DOHH2 (cell line): ENCODE data around the gene CCNA1.

Source experiments
- H3F3A ChIP-seq: fragments of 200-600 bp; sonication (generic), shearing (Covaris generic); 2 replicates; pipeline ENCODE4 v1.6.0; 2016; ENCODE audit warnings: antibody characterized with exemption, mild to moderate bottlenecking; ENCODE audit not compliant: control insufficient read depth, insufficient read depth
- H3K27ac ChIP-seq: fragments of 200-600 bp; sonication (generic); 2 replicates; pipeline ENCODE4 v1.5.1; 2014; ENCODE audit warnings: low read depth, mild to moderate bottlenecking, low read length, moderate library complexity
- H3K27me3 ChIP-seq: fragments of 200-600 bp; sonication (generic); 2 replicates; pipeline ENCODE4 v1.6.1; 2014; ENCODE audit warnings: mild to moderate bottlenecking, low read length, mixed read lengths; ENCODE audit not compliant: control insufficient read depth
- H3K36me3 ChIP-seq: fragments of 200-600 bp; sonication (generic); 2 replicates; pipeline ENCODE4 v1.6.1; 2014; ENCODE audit warnings: mild to moderate bottlenecking, low read length, moderate library complexity, mixed read lengths; ENCODE audit not compliant: control insufficient read depth
- H3K4me1 ChIP-seq: fragments of 200-600 bp; sonication (generic); 2 replicates; pipeline ENCODE4 v1.6.1; 2014; ENCODE audit warnings: mild to moderate bottlenecking, low read length, mixed read lengths; ENCODE audit not compliant: control insufficient read depth
- H3K4me2 ChIP-seq: fragments of 200-600 bp; sonication (generic); 2 replicates; pipeline ENCODE4 v1.6.0; 2014; ENCODE audit warnings: mild to moderate bottlenecking, low read length, moderate library complexity
- H3K4me3 ChIP-seq: fragments of 200-600 bp; sonication (generic); 2 replicates; pipeline ENCODE4 v1.5.1; 2014; ENCODE audit warnings: mild to moderate bottlenecking, low read length, mixed read lengths
- H3K79me2 ChIP-seq: fragments of 200-600 bp; sonication (generic); 2 replicates; pipeline ENCODE4 v1.6.1; 2014; ENCODE audit warnings: mild to moderate bottlenecking, low read length, mixed read lengths; ENCODE audit not compliant: control insufficient read depth
- H3K9me2 ChIP-seq: fragments of 200-600 bp; sonication (generic); replicated peaks from 2 replicates; pipeline ENCODE4 v1.6.1; 2014; ENCODE audit warnings: mild to moderate bottlenecking, low read length, mixed read lengths; ENCODE audit not compliant: control insufficient read depth
- H3K9me3 ChIP-seq: fragments of 200-600 bp; sonication (generic); 2 replicates; pipeline ENCODE4 v1.6.1; 2014; ENCODE audit warnings: antibody characterized with exemption, low read length, mixed read lengths; ENCODE audit not compliant: control insufficient read depth, insufficient read depth
- H4K20me1 ChIP-seq: fragments of 200-600 bp; sonication (generic); 2 replicates; pipeline ENCODE4 v1.6.0; 2014; ENCODE audit warnings: low read depth, mild to moderate bottlenecking, antibody characterized with exemption, low read length, moderate library complexity; ENCODE audit not compliant: control insufficient read depth, insufficient read depth
- EZH2phosphoT487 ChIP-seq: fragments of 200-600 bp; sonication (generic); IDR thresholded peaks from 2 replicates; pipeline ENCODE4 v1.6.1; 2017; ENCODE audit warnings: borderline replicate concordance, mild to moderate bottlenecking, antibody characterized with exemption, low read length, moderate library complexity, mixed read lengths
- TF ChIP-seq, protein P1 (sequence below): fragments of 200-600 bp; sonication (generic); IDR thresholded peaks from one replicate; pipeline ENCODE4 v1.5.1; 2014; ENCODE audit warnings: antibody characterized with exemption, mild to moderate bottlenecking, low read depth, low read length; ENCODE audit not compliant: poor library complexity, severe bottlenecking

Gene CCNA1

DNA sequence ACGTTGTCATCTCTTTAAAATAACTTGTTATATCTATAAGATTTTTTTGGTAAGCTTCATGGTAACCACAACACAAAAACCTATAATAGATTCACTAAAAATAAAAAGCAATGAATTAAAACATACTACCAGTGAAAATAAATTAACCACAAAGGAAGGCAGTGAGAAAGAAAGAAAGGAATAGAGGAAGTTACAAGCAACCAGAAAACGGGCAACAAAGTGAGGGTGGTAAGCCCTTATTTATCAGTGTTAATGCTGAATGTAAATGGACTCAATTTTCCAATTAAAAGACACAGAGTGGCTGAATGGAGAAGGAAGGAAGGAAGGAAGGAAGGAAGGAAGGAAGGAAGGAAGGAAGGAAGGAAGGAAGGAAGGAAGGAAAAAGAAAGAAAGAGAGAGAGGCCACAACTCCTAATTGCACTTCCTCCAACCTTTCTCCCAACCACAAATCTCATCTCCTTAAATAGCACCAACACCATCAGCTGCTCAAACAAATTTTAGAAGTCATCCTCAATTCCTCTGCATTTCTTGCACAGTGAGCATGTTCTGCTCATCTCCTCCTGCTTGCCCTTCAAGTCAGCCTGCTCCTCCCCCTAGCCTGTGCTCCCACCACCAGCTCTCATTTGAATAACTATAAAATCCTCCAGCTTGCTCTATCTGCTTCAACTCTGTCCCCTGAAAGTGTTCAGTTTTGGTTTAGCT is 48.6 kb downstream of the CCNA1 start:
- Histone ChIP-seq H3K4me1 (peaks cover 14% of the 10 kb centered on the region), H3K79me2 (no peaks in the 10 kb centered on the region), H3K4me2 (peak overlapping the region; percentile 41), H3F3A (no peaks in the 10 kb centered on the region), H3K4me3 (0 out of 2 replicates have a peak overlapping the region, but pooled peaks have one; percentile 11), H4K20me1 (no peaks in the 10 kb centered on the region), H3K27ac (no peak overlapping the region), H3K9me2 (no peaks in the 10 kb centered on the region), H3K36me3 (no peaks in the 10 kb centered on the region), H3K27me3 (no peaks in the 10 kb centered on the region), H3K9me3 (no peaks in the 10 kb centered on the region)
- TF ChIP-seq, protein P1, sequence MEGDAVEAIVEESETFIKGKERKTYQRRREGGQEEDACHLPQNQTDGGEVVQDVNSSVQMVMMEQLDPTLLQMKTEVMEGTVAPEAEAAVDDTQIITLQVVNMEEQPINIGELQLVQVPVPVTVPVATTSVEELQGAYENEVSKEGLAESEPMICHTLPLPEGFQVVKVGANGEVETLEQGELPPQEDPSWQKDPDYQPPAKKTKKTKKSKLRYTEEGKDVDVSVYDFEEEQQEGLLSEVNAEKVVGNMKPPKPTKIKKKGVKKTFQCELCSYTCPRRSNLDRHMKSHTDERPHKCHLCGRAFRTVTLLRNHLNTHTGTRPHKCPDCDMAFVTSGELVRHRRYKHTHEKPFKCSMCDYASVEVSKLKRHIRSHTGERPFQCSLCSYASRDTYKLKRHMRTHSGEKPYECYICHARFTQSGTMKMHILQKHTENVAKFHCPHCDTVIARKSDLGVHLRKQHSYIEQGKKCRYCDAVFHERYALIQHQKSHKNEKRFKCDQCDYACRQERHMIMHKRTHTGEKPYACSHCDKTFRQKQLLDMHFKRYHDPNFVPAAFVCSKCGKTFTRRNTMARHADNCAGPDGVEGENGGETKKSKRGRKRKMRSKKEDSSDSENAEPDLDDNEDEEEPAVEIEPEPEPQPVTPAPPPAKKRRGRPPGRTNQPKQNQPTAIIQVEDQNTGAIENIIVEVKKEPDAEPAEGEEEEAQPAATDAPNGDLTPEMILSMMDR = no peak
- no peak for TF ChIP-seq EZH2phosphoT487

DNA sequence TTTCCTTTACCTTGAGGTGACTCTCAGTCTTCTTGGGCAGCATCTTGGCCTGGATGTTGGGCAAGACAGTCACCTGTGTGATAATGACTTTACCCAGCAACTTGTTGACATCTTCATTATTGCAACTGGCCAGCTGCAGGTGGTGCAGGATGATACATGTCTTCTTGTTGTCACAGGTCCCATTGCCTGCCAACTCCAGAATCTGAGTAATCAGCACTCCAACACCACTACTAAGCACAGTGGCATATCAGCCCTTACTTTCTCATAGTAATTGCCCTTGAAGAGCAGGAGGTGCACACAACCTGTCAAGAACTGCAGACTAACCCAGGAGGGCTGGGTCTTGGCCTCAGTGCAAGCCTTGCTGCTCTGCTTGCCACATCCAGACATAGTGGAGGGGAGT is 57.8 kb downstream of the CCNA1 start:
- TF ChIP-seq, protein P1 = no peak
- TF ChIP-seq EZH2phosphoT487 = no peak
- Histone ChIP-seq H3K9me2 (no peaks in the 10 kb centered on the region), H3F3A (no peaks in the 10 kb centered on the region), H3K79me2 (no peaks in the 10 kb centered on the region), H3K27me3 (no peaks in the 10 kb centered on the region), H4K20me1 (no peaks in the 10 kb centered on the region), H3K27ac (no peak overlapping the region), H3K4me1 (no peaks in the 10 kb centered on the region), H3K4me3 (no peak overlapping the region), H3K4me2 (no peak overlapping the region), H3K36me3 (no peaks in the 10 kb centered on the region), H3K9me3 (no peaks in the 10 kb centered on the region)
